ENCODE data around the gene KCP.

GRCh38 chr7:128928882-128929788 is 18.6 kb upstream of the KCP start:
- TF ChIP-seq EP300 (IDR thresholded peaks at IDR 0.05; ENCODE audit: low read depth in 2 of 2, low read length in 2 of 2) (no peak), EP300 (CRISPR knock-in tag; IDR thresholded peaks at IDR 0.05; ENCODE audit: borderline replicate concordance) (no peak), BRF2 (CRISPR knock-in tag; IDR thresholded peaks at IDR 0.05) (no peak), SNAI1 (CRISPR knock-in tag; IDR thresholded peaks at IDR 0.05; ENCODE audit: borderline replicate concordance) (no peak), JUN (CRISPR knock-in tag; IDR thresholded peaks at IDR 0.05) (no peak)
